HG02571 (cell line): ENCODE measurements around the gene PRAMEF11.
"Not testable (repeated sequence)": the region's sequence is repeated elsewhere in the genome, so short reads cannot be mapped to it uniquely, and the experiment has no call there.

Source experiments
- ATAC-seq: cut with Tn5 transposase; IDR thresholded peaks from one replicate; pipeline ENCODE4 v1.9.1; 2021; ENCODE audit warnings: mild to moderate bottlenecking, moderate library complexity; ENCODE audit not compliant: unreplicated experiment

Gene PRAMEF11

GRCh38 chr1:12831310-12831709 is at the start of gene PRAMEF11:
TSS of gene PRAMEF11 (minus strand) at chr1:12831410. CDS start at chr1:12828789, 2,621 bp downstream.
- not testable (repeated sequence) for ATAC-seq

- not testable (repeated sequence) for ATAC-seq
Measured at GRCh38 chr1:12878453-12878852, 47.2 kb upstream of the PRAMEF11 start.

GRCh38 chr1:12863131-12863880 is 32.1 kb upstream of the PRAMEF11 start:
- ATAC-seq, result not testable (repeated sequence)

- ATAC-seq, result not testable (repeated sequence)
Measured at GRCh38 chr1:12856786-12857185, 25.6 kb upstream of the PRAMEF11 start, which contains the start of gene PRAMEF2. TSS of gene PRAMEF2 (plus strand) at chr1:12857086. CDS start at chr1:12859010, 1,924 bp downstream.

- no peak for ATAC-seq
Measured at GRCh38 chr1:12851779-12852178, 20.6 kb upstream of the PRAMEF11 start.

GRCh38 chr1:12848620-12849019 is 17.4 kb upstream of the PRAMEF11 start, which contains the start of gene HNRNPCL1:
TSS of gene HNRNPCL1 (minus strand) at chr1:12848720. CDS start at chr1:12848289, 431 bp downstream.
- ATAC-seq, result not testable (repeated sequence)

GRCh38 chr1:12833251-12833650 is 2.0 kb upstream of the PRAMEF11 start:
- not testable (repeated sequence) for ATAC-seq

- not testable (repeated sequence) for ATAC-seq
Measured at GRCh38 chr1:12819061-12819460, 12.1 kb downstream of the PRAMEF11 start.

GRCh38 chr1:12811409-12811784 is 19.8 kb downstream of the PRAMEF11 start:
- no peak for ATAC-seq

GRCh38 chr1:12810691-12811408 is 20.4 kb downstream of the PRAMEF11 start:
- ATAC-seq, result no peak

- ATAC-seq, result no peak
Measured at GRCh38 chr1:12809933-12810332, 21.3 kb downstream of the PRAMEF11 start.

GRCh38 chr1:12799730-12800129 is 31.5 kb downstream of the PRAMEF11 start:
- no peak for ATAC-seq

- ATAC-seq, result no peak
Measured at GRCh38 chr1:12798911-12799310, 32.3 kb downstream of the PRAMEF11 start.

- not testable (repeated sequence) for ATAC-seq
Measured at GRCh38 chr1:12791097-12791496, 40.1 kb downstream of the PRAMEF11 start, which contains the start of gene PRAMEF1. TSS of gene PRAMEF1 (plus strand) at chr1:12791397. CDS start at chr1:12793228, 1,831 bp downstream.

- ATAC-seq, result not testable (repeated sequence)
Measured at GRCh38 chr1:12784729-12785128, 46.5 kb downstream of the PRAMEF11 start.

- not testable (repeated sequence) for ATAC-seq
Measured at GRCh38 chr1:12783783-12784182, 47.4 kb downstream of the PRAMEF11 start.

- not testable (repeated sequence) for ATAC-seq
Measured at GRCh38 chr1:12781488-12781887, 49.7 kb downstream of the PRAMEF11 start.

GRCh38 chr1:12778907-12779306 is 52.3 kb downstream of the PRAMEF11 start:
- no peak for ATAC-seq

GRCh38 chr1:12778061-12778460 is 53.1 kb downstream of the PRAMEF11 start:
- no peak for ATAC-seq

- no peak for ATAC-seq
Measured at GRCh38 chr1:12776801-12777557, 54.2 kb downstream of the PRAMEF11 start.

GRCh38 chr1:12775443-12775842 is 55.8 kb downstream of the PRAMEF11 start:
- ATAC-seq, result no peak
